Stimulated activated CD4-positive, alpha-beta T cell treated with anti-CD3 and anti-CD28 coated beads, Interleukin-4, amount 100 ng/mL, for 1 hour (primary cell): ENCODE data around the gene OR6J1.
"Not testable (repeated sequence)": the region's sequence is repeated elsewhere in the genome, so short reads cannot be mapped to it uniquely, and the experiment has no call there.

Source experiments
- DNase-seq: peaks from one replicate; pipeline ENCODE4 v3.0.0-alpha.2; 2020

OR6J1 gene

DNA sequence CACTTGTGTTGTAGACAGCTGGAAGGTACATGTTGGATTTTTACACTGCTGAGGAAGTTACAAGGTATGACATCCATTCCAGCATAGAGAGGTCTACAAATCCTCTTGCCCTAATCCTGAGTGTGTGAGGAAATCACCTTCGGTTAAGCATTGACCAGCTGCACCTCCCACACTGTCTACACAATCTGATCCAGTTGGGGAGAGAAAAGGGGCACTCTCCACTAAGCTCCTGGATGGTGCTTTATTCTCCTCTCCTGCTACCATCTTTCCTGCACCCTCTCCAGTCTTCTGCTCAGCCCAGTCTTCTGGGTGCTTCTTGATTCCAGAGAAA, at the start of gene OR6J1:
Gene OR6J1, minus strand, starts transcription at position 48 of the 331 bp plus-strand sequence. CDS start 9,541 bp downstream, outside the sequence.
- DNase-seq: no peak

DNA sequence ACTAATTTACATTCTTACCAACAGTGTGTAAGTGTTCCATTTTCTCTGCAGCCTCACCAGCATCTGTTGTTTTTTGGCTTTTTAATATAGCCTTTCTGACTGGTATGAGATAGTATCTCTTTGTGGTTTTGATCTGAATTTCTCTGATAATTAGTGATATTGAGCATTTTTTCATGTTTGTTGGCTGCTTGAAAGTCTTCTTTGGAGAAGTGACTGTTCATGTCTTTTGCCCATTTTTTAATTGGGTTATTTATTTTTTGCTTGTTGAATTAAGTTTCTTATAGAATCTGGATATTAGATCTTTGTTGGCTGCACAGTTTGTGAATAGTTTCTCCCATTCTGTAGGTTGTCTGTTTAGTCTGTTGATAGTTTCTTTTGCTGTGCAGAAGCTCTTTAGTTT, 48.0 kb upstream of the OR6J1 start:
- DNase-seq: no peak

DNA sequence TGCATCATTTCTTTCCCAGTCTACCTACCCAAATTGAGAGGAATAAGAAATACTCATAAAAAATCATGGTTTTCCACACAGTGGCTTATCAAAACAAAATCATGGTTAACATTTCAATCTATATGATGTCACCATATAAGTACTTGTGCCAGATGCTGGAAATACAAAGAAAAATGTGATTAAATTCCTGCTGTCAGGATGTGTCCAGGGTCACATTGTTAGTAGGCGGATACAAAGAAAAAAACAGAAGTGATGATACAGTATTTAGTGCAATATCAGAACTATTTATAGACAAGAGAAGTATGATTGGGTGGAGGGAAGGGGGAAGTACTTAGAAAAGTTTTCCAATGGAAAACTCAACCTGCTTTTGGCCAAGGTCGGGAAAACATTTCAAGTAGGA, 47.0 kb upstream of the OR6J1 start:
- no peak for DNase-seq

DNA sequence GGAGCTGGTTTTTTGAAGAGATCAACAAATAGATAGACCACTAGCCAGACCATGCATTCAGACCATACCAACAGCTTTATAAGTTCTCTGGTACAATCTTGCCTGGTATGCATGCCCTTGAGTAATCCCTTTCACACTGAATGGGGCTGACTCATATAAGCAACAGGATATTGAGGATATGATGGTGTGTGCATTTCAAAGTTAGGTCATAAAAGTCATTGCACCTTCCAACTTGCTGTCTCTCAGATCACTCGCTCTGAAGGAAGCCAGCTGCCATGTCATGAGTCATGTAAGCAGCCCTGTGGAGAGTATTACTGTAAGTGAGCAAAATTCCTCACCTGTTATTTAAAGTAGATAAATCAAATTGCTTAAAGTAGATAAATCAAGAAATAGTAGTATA, 45.0 kb upstream of the OR6J1 start:
- no peak for DNase-seq

DNA sequence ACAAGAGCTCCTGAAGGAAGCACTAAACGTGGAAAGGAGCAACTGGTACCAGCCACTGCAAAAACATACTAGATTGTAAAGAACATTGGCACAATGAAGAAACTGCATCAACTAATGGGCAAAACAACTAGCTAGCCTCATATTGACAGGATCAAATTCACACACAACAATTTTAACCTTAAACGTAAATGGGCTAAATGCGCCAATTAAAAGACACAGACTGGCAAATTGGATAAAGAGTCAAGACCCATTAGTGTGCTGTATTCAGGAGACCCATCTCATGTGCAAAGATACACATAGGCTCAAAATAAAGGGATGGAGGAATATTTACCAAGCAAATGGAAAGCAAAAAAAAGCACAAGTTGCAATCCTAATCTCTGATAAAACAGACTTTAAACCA, 43.8 kb upstream of the OR6J1 start:
- DNase-seq: not testable (repeated sequence)

DNA sequence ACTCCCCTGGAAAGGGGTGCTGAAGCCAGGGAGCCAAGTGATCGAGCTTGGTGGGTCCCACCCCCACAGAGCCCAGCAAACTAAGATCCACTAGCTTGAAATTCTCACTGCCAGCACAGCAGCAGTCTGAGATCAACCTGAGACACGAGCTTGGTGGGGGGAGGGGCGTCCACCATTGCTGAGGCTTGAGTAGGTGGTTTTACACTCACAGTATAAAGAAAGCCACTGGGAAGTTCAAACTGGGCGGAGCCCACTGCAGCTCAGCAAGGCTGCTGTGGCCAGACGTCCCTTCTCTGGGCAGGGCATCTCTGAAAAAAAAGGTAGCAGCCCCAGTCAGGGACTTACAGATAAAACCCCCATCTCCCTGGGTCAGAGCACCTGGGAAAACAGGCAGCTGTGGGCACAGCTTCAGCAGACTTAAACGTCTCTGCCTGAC, 42.0 kb upstream of the OR6J1 start:
- DNase-seq: peak; percentile 16

DNA sequence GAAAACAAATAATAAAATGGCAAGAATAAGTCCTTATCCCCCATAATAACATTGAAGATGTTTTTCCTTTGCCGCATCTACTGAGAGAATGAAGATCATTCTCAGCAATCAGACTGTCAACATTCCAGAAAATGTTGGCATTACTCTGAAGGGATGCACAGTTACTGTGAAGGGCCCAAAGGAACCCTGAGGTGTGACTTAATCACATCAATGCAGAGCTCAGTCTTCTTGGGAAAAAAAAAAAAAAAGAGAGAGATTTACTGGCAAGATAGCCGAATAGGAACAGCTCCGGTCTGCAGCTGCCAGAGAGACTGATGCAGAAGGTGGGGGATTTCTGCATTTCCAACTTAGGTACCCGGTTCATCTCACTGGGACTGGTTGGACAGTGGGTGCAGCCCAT, 41.3 kb upstream of the OR6J1 start:
- no peak for DNase-seq

DNA sequence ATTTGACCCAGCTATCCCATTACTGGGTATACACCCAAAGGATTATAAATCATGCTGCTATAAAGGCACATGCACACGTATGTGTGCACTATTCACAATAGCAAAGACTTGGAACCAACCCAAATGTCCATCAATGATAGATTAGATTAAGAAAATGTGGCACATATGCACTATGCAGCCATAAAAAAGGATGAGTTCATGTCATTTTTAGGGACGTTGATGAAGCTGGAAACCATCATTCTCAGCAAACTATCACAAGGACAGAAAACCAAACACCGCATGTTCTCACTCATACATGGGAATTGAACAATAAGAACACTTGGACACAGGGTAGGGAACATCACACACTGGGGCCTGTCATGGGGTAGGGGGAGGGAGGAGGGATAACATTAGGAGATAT, 39.3 kb upstream of the OR6J1 start:
- not testable (repeated sequence) for DNase-seq

DNA sequence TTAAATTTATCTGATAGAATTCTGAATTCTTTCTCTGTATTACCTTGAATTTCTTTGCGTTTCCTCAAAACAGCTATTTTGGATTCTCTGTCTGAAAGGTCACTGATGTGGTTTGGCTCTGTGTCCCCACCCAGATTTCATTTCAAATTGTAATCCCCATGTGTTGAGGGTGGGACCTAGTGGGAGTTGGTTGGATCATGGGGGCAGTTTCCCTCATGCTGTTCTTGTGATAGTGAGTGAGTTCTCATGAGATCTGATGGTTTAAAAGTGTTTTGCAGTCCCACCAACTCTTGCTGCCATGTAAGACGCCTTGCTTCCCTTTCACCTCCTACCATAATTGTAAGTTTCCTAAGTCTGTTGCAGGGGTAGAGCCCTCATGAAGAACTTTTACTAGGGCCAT, 34.1 kb upstream of the OR6J1 start:
- no peak for DNase-seq

DNA sequence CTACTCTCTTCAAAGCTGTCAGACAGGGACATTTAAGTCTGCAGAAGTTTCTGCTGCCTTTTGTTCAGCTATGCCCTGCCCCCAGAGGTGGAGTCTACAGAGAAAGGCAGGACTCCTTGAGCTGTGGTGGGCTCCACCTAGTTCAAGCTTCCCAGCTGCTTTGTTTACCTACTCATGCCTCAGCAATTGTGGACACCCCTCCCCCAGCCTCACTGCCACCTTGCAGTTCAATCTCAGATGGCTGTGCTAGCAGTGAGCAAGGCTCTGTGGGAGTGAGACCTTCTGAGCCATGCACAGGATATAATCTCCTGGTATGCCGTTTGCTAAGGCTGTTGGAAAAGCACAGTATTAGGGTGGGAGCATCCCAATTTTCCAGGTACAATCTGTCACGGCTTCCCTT, 33.4 kb upstream of the OR6J1 start:
- not testable (repeated sequence) for DNase-seq

DNA sequence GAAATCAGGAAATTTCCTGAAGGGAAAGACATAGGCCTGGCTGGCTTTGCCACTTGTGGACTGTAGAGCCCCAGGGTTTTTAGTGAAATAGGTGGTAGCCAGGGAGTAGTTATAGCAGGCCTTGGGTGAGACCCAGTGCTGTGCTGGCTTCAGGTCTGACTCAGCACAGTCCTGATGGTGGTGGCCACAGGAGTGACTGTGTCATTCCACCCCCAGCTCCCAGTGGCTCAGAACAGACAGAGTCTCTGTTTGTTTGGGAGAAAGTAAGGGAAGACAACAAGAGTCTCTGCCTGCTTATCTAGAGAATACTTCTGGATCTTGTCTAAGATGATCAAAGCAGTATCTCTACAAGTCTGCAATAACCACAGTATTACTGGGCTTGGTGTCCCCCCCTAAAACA, 27.5 kb upstream of the OR6J1 start:
- no peak for DNase-seq

DNA sequence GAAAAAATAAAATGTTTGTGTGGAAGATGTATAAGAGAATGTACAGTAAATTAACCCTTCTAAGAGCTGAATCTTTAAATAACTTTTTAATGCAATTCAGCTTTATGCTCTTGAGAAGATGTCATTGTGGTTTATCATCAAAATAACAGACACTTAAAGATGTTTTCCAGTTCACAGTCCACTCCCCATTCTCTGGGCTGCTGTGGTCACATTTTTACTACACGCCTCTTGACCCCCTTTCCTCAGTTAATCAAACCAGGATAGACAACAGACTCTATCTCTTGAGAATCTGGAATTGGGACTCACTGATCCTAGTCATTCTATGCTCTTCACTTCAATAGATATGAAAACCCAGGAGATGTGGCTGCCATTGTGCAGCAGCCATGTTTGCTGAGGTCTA, 24.7 kb upstream of the OR6J1 start:
- DNase-seq: no peak

DNA sequence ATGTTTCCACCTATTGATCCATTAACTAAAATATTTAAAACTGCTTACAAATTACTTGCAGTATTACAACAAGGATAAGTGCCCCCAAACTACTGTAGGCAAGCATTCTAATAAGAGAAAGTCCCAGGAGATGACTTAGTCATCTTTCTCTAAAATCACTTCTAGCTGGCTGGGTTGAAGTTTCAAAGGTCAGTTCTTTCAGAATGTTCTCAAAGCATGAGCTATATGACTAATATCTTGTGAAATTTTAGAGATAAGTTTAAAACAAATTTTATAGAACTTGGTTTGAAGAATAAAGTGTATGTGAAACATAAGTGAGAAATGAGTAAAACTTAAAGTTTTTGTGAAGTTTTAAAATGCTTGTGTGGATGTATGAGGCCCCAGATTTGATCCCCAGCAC, 24.3 kb upstream of the OR6J1 start:
- no peak for DNase-seq

DNA sequence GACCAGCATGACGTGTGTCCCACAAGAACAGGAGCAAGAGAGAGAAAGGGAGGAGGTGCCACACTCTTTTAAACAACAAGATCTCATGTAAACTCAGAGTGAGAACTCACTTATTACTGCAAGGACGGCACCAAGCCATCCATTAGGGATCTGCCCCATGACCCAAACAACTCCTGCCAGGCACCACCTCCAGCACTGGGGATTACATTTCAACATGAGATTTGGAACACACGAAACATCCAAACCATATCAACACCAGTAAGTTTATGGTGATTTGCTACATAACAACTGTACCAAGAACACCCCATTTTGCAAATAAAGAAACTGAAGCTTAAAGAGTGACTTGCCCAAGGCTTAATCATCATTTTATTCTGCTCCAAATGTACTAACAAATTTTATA, 23.7 kb upstream of the OR6J1 start:
- DNase-seq: no peak

DNA sequence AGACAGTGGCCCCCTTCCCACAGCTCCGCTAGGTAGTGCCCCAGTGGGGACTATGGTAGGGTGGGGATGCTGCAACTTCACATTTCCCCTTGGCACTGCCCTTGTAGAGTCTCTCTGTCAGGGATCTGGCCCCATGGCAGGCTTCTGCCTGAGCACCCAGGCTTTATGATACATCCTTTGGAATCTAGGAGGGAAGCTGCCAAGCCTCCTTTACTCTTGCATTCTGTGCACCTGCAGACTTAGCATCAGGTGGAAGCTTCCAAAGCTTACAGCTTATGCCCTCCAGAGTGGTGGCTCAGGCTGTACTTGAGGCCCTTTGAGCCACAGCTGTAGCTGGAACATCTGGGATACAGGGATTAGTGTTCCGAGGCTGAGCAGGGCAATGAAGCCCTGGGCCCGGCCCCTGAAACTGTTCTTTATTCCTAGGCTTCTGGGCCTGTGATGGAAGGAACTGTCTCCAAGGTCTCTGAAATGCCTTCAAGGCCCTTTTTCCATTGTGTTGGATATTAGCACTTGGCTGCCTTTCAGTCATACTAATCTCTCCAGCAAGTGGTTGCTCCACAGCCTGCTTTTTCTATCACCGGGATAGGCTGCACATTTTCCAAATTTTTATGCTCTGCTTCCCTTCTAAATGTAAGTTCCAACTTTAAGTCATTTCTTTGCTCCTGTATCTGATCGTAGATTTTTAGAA, 22.2 kb upstream of the OR6J1 start:
- DNase-seq: no peak

DNA sequence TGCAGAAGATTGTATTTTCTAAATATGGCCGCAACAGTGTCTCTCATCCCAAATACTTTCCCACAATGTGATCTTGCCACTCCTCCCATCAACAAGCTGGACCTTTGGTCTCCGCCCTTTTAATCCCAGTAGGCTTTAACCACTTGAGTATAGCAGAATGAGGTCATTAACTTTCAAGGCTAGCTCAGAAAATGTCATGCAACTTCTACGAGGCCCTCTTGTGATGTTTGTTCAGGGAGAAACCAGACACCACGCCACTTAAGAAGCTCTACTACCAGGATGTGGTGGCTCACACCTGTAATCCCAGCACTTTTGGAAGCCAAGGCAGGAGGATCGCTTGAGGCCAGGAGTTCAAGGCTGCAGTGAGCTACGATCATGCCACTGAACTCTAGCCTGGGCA, 20.1 kb upstream of the OR6J1 start:
- DNase-seq: no peak

DNA sequence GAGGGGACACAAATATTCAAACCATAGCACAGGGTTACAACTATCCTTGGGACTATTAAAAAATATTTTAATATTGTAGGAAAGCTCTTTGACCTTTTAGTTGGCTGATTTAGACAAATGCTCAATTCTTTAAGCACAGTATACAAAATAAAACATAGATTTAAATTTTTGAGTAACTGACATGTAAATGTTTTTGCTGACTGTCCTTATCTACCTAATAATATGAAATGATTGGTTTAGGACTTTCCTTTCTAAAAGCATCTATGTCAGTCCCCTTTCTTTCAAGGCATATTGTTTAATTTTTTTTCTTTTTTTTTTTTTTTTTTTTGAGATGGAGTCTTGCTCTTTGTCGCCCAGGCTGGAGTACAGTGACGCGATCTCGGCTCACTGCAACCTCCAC, 16.5 kb upstream of the OR6J1 start:
- no peak for DNase-seq

DNA sequence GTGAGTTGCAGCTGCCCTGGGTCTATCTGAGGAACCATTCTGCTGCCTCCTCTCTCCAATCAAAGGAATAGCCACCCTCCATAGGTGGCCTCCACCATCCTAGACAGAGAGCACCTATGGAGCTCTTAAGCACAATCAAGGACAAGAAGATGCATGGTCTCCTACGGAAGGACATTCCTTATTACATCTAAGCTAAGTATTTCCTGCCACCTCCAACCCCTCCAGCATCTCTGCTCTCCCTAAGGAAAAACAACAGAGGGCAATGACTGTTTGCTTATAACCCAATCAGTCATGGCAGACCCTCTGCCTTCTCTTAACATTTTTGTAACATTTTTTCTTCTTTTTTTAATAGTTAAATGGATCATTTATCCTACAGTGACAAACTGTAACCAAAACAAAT, 14.8 kb upstream of the OR6J1 start:
- no peak for DNase-seq

DNA sequence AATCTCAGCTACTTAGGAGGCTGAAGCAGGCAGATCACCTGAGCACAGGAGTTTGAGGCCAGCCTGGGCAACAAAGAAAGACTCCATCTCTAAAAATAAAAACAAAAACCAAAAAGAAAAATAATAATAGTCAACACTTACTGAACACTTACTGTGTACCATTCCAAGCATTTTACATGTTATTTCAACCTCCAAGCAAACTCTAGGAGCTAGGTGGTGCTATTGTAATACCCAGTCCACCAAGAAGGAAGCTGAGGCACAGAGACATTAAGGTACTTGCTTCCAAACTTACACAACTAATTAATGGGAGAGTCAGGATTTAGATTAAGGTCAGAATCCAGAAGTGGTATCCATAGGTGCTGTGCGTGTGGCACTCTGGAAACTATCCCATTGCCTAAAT, 13.7 kb upstream of the OR6J1 start:
- no peak for DNase-seq

DNA sequence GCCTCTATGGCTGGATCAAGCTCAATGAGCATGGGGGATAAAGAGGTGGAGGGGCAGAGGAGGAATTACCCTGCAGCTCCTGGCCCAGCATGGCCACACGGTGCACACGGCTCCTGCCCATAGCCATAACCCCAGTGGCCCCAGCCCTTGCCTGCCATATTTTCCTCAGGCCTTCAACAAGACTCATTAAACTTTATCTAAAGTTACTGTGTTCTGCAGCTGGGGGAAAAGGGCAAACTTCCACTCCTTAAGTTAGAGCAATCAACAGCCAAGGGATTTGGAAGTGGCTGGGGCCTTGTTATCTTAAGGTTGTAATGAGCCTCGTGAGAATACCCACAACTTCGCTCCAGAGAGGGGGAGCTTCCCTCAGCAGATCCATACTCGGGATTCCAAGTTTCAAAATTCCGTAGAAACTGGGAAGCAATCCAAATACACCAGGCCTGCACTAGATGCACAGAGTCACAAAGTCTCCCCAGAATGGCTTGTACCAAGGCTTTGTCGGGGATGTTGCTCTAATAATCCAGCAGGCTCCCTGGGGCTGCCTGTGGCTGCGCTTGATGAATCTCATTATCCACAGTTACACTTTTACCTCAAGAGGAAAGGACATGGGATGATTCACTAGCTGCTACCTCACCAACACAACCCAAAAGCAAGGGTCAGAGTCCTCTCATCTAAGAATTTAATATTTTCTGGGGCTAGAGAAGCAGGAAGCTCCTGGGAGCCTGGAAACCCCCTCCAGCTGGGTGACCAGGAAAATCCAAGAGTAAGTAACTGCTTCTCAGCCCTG, 13.0 kb upstream of the OR6J1 start:
- DNase-seq: no peak

DNA sequence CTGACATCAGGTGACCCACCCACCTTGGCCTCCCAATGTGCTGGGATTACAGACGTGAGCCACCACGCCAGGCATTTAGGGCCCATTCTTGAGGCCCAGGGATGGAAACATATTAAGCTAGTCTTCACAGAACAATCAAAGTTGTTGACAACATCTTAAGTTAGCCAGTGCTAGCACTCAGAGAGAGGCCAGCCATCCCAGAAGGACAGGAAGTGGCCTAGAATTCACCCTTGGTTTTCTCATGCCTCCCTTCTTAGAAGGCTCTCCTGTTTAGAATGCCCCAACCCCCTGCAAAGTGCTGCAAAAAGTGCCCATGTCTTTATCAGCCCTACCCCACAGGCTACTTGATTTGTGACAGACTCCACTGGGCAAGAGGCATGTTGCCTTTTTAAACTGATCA, 12.1 kb upstream of the OR6J1 start:
- no peak for DNase-seq

DNA sequence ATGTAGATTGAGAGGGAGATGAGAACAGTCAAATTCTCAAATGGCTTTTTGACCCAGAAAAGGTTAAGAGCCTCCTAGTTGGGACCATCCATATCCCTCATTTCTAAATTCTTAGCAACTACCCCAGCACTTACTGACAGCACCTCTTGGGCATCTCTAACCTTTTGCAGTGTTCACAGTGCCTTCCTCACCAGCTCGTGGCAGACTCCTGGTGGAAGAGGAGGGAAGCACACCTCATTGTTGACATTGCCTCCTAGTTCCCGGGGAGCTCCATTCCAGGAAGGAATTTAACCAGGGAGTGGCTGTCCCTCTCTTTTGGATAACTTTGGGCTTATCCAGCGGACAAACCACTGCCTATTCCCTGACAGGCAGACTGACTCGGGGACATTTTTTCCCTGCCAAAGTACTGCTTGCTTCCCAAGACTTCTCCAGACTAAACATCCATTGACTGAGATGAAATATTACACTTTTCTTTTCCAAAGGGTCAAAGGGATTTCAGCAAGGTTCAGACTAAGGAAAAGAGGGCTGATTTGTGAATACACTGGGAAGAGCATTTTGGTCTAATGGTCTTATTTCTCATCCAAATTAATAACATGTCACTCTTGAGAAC, 9.0 kb upstream of the OR6J1 start:
- DNase-seq: peak; percentile 41

DNA sequence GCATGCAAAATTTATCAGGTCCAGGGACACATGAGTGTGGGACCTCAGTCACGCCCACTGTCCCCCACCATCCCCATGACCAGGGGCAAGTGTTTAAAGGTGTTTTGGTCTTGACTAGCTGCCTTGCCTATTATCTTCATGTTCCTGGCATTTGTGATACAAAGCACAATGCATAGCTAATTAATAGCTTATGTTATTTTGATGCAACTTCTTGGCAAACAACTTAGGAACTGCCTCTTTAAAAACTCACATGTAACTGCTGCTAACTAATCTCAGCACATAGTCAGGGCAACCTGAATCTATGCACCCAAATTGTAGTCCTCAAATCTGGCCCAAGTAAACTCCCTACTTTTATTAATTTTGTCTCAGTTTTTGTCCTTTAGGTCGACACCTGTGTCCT, 7.4 kb upstream of the OR6J1 start:
- DNase-seq: no peak

DNA sequence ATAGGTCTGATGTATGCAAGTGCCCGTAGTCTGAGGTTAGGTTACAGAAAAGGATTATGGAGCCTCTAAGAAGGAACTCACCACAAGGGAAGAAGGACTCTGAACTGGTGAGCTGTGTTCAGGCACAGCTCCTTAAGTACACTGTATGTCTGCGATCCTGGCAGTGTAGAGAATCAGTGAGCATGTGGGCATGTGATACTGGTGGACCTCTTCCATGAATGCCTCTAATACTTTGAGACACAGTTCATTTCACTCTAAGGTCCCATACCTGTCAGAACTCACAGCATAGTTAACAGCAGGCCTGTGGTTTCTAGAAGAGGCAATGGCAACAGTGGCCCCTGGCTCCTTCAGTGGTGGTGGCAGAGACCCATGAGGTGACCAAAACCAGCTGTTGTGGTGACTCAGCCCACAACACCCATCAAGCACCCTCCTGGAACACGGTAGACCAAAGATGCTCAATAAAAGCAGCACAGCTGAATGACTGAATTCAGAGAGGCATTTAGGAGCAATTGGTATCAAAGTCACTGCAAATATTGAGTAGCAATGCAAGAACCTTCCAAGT, 6.9 kb upstream of the OR6J1 start:
- DNase-seq: no peak
